Neuron (in vitro differentiated cells): ENCODE results near the gene AHRR.

Experiments
- H2AFZ ChIP-seq: one replicate; pipeline ENCODE4 v1.6.1; 2013; ENCODE audit warnings: low read depth, mild to moderate bottlenecking, inconsistent platforms, low read length, moderate library complexity
- H3K27me3 ChIP-seq: one replicate; pipeline ENCODE4 v1.6.1; 2013; ENCODE audit warnings: low read length; ENCODE audit not compliant: insufficient read depth
- H3K36me3 ChIP-seq: one replicate; pipeline ENCODE4 v1.6.1; 2013; ENCODE audit warnings: low read length; ENCODE audit not compliant: insufficient read depth
- H3K4me1 ChIP-seq: one replicate; pipeline ENCODE4 v1.6.1; 2013; ENCODE audit warnings: low read length; ENCODE audit not compliant: insufficient read depth
- H3K4me3 ChIP-seq: 2 replicates; pipeline ENCODE4 v1.5.1; 2013; ENCODE audit warnings: mild to moderate bottlenecking, low read length, moderate library complexity
- H3K9me3 ChIP-seq: one replicate; pipeline ENCODE4 v1.6.1; 2013; ENCODE audit warnings: low read length

The AHRR gene

GRCh38 chr5:333945-334344 lies 12.4 kb downstream of the AHRR start:
- no peaks in the 10 kb centered on the region for H3K36me3 ChIP-seq

GRCh38 chr5:334903-335739 lies 13.6 kb downstream of the AHRR start:
- H3K27me3 ChIP-seq, result no peaks in the 10 kb centered on the region
- H3K36me3 ChIP-seq, result no peaks in the 10 kb centered on the region
- peaks cover 2% of the 10 kb centered on the region for H3K4me1 ChIP-seq
- H3K9me3 ChIP-seq, result no peaks in the 10 kb centered on the region
- no peak overlapping the region for H3K4me3 ChIP-seq
- H2AFZ ChIP-seq, result no peak overlapping the region

More at GRCh38 chr5:333945-334344, 12.4 kb downstream of the AHRR start:
- Histone ChIP-seq H3K4me1 (peaks cover 2% of the 10 kb centered on the region), H3K27me3 (no peaks in the 10 kb centered on the region), H2AFZ (no peak overlapping the region), H3K9me3 (no peaks in the 10 kb centered on the region), H3K4me3 (no peak overlapping the region)

- Histone ChIP-seq H3K36me3 (no peaks in the 10 kb centered on the region), H3K27me3 (no peaks in the 10 kb centered on the region), H3K9me3 (no peaks in the 10 kb centered on the region), H3K4me3 (no peak overlapping the region), H3K4me1 (peaks cover 2% of the 10 kb centered on the region), H2AFZ (no peak overlapping the region)
These were observed 14.2 kb downstream of the AHRR start for GRCh38 chr5:335740-336038.

GRCh38 chr5:337563-338130 lies 16.1 kb downstream of the AHRR start:
- no peaks in the 10 kb centered on the region for H3K27me3 ChIP-seq

GRCh38 chr5:342501-343460 lies 21.3 kb downstream of the AHRR start:
- Histone ChIP-seq H2AFZ (no peak overlapping the region), H3K36me3 (no peaks in the 10 kb centered on the region), H3K4me1 (peaks cover 8% of the 10 kb centered on the region), H3K9me3 (peaks cover 10% of the 10 kb centered on the region), H3K4me3 (no peak overlapping the region), H3K27me3 (no peaks in the 10 kb centered on the region)

More at GRCh38 chr5:337563-338130, 16.1 kb downstream of the AHRR start:
- Histone ChIP-seq H3K36me3 (no peaks in the 10 kb centered on the region), H2AFZ (peak overlapping the region; percentile 29), H3K4me3 (no peak overlapping the region), H3K4me1 (peaks cover 2% of the 10 kb centered on the region), H3K9me3 (peaks cover 3% of the 10 kb centered on the region)

- Histone ChIP-seq H3K27me3 (no peaks in the 10 kb centered on the region), H3K4me1 (peaks cover 8% of the 10 kb centered on the region), H2AFZ (no peak overlapping the region), H3K36me3 (no peaks in the 10 kb centered on the region), H3K4me3 (no peak overlapping the region), H3K9me3 (peaks cover 10% of the 10 kb centered on the region)
These were observed 22.2 kb downstream of the AHRR start for GRCh38 chr5:343461-344401.

GRCh38 chr5:344668-345067 lies 23.2 kb downstream of the AHRR start:
- Histone ChIP-seq H3K9me3 (peaks cover 10% of the 10 kb centered on the region), H3K4me1 (peaks cover 8% of the 10 kb centered on the region), H2AFZ (no peak overlapping the region), H3K27me3 (no peaks in the 10 kb centered on the region), H3K36me3 (no peaks in the 10 kb centered on the region), H3K4me3 (no peak overlapping the region)

- no peaks in the 10 kb centered on the region for H3K27me3 ChIP-seq
- H3K9me3 ChIP-seq, result peaks cover 10% of the 10 kb centered on the region
- H3K4me3 ChIP-seq, result no peak overlapping the region
- no peaks in the 10 kb centered on the region for H3K36me3 ChIP-seq
- H3K4me1 ChIP-seq, result peaks cover 8% of the 10 kb centered on the region
- H2AFZ ChIP-seq, result no peak overlapping the region
These were observed 24.1 kb downstream of the AHRR start for GRCh38 chr5:345404-346195.

- peaks cover 8% of the 10 kb centered on the region for H3K4me1 ChIP-seq
- H3K9me3 ChIP-seq, result peaks cover 10% of the 10 kb centered on the region
- H2AFZ ChIP-seq, result no peak overlapping the region
- H3K36me3 ChIP-seq, result no peaks in the 10 kb centered on the region
- H3K4me3 ChIP-seq, result no peak overlapping the region
- no peaks in the 10 kb centered on the region for H3K27me3 ChIP-seq
These were observed 24.9 kb downstream of the AHRR start for GRCh38 chr5:346229-346935.

GRCh38 chr5:347712-348284 lies 26.3 kb downstream of the AHRR start:
- Histone ChIP-seq H3K9me3 (peaks cover 6% of the 10 kb centered on the region), H2AFZ (no peak overlapping the region), H3K27me3 (no peaks in the 10 kb centered on the region), H3K36me3 (no peaks in the 10 kb centered on the region), H3K4me3 (no peak overlapping the region), H3K4me1 (peaks cover 8% of the 10 kb centered on the region)

- H3K4me3 ChIP-seq, result no peak overlapping the region
- no peaks in the 10 kb centered on the region for H3K36me3 ChIP-seq
- H3K27me3 ChIP-seq, result no peaks in the 10 kb centered on the region
- no peaks in the 10 kb centered on the region for H3K9me3 ChIP-seq
- H3K4me1 ChIP-seq, result peaks cover 8% of the 10 kb centered on the region
- no peak overlapping the region for H2AFZ ChIP-seq
These were observed 27.2 kb downstream of the AHRR start for GRCh38 chr5:348726-349125.
